ENCODE results near the gene TNFAIP6.

Gene TNFAIP6

DNA sequence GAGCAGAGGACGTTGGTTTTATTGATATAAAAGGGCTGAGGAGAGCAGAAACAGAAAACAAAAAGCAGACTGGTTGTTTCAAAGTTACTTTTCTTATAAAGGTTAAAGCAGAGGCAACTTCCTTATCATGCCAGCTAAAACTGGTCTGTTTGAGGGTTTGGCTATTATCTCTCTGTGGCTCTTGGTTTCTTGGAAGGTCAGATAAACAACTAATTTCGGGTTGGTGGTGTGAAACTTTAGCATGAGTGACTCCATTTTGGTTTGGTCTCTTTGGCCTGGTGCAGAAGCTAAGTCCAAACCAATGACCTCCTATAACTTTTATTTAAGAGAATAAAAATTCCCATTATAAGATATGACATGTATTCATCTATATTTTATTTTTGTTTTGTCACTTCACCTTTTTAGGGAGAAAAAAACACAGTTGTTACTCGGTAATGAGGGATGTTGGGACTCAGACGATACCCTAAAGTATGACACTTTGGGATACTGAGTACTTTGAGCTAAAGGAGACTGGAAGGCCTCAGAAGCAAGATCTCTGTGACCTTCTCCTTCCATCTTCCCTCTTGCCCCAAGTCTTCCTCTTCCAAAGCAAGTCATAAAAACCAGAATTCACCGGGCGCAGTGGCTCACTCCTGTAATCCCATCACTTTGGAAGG lies 23.3 kb downstream of the TNFAIP6 start:
- in situ Hi-C loops (cut with MboI; ENCODE audit: low sequenced_read_pairs, unreplicated experiment): no loop called here
- DNase-seq (ENCODE audit: low spot score): no peak
- TF ChIP-seq, protein P1, sequence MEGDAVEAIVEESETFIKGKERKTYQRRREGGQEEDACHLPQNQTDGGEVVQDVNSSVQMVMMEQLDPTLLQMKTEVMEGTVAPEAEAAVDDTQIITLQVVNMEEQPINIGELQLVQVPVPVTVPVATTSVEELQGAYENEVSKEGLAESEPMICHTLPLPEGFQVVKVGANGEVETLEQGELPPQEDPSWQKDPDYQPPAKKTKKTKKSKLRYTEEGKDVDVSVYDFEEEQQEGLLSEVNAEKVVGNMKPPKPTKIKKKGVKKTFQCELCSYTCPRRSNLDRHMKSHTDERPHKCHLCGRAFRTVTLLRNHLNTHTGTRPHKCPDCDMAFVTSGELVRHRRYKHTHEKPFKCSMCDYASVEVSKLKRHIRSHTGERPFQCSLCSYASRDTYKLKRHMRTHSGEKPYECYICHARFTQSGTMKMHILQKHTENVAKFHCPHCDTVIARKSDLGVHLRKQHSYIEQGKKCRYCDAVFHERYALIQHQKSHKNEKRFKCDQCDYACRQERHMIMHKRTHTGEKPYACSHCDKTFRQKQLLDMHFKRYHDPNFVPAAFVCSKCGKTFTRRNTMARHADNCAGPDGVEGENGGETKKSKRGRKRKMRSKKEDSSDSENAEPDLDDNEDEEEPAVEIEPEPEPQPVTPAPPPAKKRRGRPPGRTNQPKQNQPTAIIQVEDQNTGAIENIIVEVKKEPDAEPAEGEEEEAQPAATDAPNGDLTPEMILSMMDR (IDR thresholded peaks at IDR 0.05; ENCODE audit: borderline replicate concordance, control extremely low read depth, extremely low read depth, insufficient read depth, missing control alignments): no peak

DNA sequence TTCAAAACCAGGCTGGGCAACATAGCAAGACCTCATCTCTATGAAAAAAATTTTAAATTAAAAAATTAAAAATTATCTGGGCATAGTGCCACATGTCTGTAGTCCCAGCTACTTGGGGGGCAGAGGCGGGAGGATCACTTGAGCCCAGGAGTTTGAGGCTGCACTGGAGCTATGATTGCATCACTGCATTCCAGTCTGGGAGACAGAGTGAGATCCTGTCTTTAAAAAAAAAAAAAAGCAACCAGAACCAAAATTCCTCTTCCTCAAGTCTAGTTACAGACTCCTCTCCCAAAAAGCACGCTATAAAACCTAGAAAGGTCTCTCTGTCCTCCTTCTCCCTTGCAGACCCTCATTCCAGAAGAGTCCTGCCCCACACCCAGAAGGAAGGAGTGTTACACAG lies 23.9 kb downstream of the TNFAIP6 start:
- TF ChIP-seq, protein P1 (IDR thresholded peaks at IDR 0.05; ENCODE audit: borderline replicate concordance, control extremely low read depth, extremely low read depth, insufficient read depth, missing control alignments): no peak
- in situ Hi-C loops (cut with MboI; ENCODE audit: low sequenced_read_pairs, unreplicated experiment): no loop called here
- no peak for DNase-seq (ENCODE audit: low spot score)

DNA sequence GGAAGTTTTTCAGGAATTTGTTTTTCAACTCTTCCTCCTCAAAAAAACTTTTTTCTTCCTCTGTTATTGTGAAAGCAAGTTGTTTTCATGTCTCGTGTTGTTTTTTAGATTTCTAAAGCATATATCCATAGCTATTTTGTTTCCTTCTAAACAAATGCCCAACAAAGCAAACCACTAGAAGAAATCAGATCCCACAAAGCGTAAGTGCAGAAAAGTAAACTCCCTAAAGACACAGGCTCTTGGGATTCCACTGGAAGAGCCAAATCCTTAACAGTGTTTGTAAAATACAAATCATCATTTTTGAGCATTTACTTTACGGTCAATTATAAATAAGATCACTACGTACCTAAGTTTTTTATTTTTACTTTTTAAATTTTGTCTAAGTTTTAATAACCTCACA lies 30.6 kb downstream of the TNFAIP6 start:
- no peak for DNase-seq (ENCODE audit: low spot score)
- TF ChIP-seq, protein P1 (IDR thresholded peaks at IDR 0.05; ENCODE audit: borderline replicate concordance, control extremely low read depth, extremely low read depth, insufficient read depth, missing control alignments): no peak
- in situ Hi-C loops (cut with MboI; ENCODE audit: low sequenced_read_pairs, unreplicated experiment): no loop called here

DNA sequence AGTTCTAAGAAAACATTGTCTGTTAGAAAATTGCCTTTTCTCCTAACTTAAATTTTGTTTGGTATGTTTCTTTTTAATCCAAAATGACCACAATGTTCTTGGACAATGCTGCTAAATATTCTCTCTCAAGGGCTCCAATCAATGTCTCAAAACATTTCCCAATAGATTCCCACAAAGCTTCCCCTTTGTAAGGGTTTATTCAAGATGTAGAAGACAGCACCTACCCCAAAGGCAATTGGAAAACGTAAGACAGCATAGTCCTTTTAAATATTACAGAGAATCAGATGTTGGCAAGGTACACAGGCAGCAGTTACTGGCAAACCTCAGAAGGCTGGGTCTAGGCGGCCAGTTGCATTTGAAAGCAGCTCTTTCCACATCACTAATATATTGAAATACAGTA lies 34.0 kb downstream of the TNFAIP6 start:
- in situ Hi-C loops (cut with MboI; ENCODE audit: low sequenced_read_pairs, unreplicated experiment): no loop called here
- TF ChIP-seq, protein P1 (IDR thresholded peaks at IDR 0.05; ENCODE audit: borderline replicate concordance, control extremely low read depth, extremely low read depth, insufficient read depth, missing control alignments): no peak
- no peak for DNase-seq (ENCODE audit: low spot score)

DNA sequence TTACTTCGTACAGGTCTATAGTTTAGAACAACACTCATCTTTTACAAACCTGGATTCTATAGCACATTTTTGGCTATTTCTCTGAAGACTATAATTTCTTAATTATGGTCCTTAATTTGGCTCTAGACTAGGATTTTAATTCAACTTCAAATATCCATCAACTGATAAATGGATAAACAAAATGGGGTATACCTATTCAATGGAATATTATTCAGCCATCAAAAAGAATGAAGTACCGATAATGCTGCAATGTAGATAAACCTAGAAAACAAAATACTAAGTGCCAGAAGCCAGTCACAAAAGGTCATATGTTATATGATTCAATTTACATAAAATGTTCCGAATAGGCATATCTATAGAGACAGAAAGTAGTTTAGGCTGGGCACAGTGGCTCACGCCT lies 37.1 kb downstream of the TNFAIP6 start:
- in situ Hi-C loops (cut with MboI; ENCODE audit: low sequenced_read_pairs, unreplicated experiment): no loop called here
- TF ChIP-seq, protein P1 (IDR thresholded peaks at IDR 0.05; ENCODE audit: borderline replicate concordance, control extremely low read depth, extremely low read depth, insufficient read depth, missing control alignments): no peak
- no peak for DNase-seq (ENCODE audit: low spot score)

DNA sequence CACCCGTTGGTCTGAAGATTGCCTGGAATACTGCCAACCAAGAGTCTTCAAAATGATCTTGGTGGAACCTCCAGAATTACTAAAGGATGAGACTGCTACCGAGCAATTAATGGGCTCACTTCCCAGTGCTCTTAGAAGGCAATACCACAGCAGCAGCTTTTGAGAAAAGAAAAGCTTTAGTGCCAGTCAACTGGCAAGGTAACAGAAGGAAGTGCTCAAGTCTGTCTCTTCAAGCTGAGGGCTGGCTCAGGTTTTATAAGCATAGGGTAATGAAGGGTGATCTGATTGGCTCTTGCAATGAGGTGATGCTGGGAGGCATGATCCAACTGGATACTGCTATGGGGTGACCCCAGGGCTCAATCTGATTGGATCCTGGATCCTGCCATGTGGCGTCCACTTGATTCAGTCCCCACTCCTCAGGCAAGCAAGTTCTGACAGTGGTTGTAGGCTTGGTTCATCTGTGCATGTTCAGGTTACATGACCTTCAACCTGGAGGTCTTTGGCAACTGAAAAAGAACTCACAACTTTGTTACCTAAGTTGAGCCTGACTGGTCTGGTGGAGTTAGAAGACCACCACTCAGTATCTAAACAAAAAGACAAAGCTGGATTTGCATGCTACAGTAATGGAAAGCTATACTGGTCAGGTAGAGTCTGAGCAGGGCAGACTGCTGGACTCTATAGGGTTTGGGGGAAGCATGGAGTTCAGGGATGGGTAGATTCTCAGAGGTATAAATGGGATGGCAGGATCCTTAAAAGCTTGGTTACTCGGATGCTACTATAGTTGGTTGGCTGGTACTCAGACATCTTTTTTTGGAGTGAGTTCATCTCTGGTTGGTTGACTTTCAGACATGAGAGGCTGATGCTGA lies 38.4 kb downstream of the TNFAIP6 start:
- TF ChIP-seq, protein P1 (IDR thresholded peaks at IDR 0.05; ENCODE audit: borderline replicate concordance, control extremely low read depth, extremely low read depth, insufficient read depth, missing control alignments): no peak
- no peak for DNase-seq (ENCODE audit: low spot score)
- in situ Hi-C loops (cut with MboI; ENCODE audit: low sequenced_read_pairs, unreplicated experiment): no loop called here

Measured in GM13976 (cell line).